Stimulated activated CD8-positive, alpha-beta memory T cell treated with anti-CD3 and anti-CD28 coated beads, Interleukin-15, amount 100 ng/mL, for 24 hours (primary cell): ENCODE data around the gene RFTN1.

Experiments
- DNase-seq: peaks from one replicate; pipeline ENCODE4 v3.0.0-alpha.2; 2020; ENCODE audit warnings: low read depth

RFTN1 gene

GRCh38 chr3:16302082-16302631, 211.3 kb downstream of the RFTN1 start:
- DNase-seq: no peak

DNA sequence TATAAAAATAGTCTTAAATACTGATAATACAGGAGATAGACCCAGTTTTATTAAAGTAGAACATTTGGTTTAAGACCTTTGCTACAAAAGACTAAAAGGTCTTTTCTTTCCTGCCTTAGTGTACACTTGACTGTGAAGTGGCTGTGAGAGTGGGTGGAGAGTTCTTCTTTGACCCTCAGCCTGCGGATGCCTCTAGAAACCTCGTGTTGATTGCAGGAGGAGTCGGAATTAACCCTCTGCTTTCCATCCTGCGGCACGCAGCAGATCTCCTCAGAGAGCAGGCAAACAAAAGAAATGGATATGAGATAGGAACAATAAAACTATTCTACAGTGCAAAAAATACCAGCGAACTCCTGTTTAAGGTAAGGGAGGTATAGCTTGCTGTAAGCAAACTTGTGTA, 212.0 kb downstream of the RFTN1 start:
- no peak for DNase-seq

- no peak for DNase-seq
Observed at GRCh38 chr3:16300881-16301359, 212.6 kb downstream of the RFTN1 start.

DNA sequence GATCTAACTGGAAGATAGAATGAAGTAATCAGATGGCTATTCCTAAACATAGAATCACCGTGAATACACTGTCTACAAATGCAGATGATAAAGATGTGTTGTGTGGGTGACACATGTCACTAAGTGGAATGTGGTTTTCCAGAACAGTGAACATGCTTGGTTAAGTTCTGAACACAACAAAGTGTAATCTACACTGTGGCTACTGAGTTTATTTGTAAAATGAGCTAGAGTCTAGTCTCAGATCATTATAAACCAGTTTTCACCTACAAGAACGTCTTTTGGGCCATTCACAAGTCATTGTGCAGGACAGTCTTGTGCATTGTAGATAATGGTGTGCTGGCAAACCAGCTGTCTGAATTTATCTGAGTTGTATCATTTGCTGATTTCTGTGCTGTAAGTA, 213.2 kb downstream of the RFTN1 start:
- no peak for DNase-seq

DNA sequence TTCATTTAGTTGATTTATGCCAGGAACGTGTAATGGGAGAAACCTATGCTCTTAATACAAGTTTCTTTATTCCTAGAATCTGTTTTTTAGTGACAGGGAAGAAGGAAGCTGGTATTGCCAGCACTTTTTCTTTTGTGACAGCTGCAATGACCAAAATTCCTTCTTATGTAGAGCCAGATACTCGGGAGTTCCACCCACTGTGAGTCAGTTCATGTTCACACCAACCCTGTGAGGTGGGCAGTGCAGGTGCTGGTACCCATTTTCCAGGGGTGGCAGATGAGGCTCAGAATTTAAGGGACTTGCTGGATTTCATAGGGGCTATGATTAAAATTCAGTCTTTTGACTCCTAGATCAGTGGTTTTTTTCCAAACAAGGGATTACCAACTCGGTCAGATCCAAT, 213.8 kb downstream of the RFTN1 start:
- no peak for DNase-seq

- no peak for DNase-seq
Observed at GRCh38 chr3:16298891-16299290, 214.6 kb downstream of the RFTN1 start.

GRCh38 chr3:16297997-16298885, 215.3 kb downstream of the RFTN1 start:
- DNase-seq: no peak

DNA sequence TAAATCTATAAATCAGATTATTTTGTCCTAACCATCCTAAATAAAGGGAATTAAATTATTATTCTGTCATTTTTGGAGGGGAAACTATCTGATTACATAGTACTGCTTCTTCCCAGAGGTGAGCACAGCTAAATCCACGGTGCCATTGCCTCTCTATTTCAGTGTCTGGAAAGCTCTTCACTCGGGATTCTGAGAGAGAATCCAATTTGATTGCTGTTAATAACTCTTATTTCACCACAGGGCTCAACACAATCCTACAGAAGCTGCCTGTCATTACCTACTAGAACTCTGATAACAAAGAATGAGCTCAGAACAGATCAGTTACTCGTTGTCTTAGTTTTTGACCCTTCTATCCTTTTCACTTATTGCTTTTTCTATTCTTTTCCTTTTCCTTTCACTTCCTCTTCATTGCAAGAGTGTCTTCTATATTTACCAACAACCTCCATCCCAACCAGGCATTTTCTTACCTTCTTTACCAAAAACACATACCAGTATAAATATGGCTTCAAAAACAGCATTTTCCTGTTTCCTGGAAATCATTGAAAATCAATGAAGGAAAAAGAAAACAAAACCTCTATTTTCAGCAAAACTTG, 218.1 kb downstream of the RFTN1 start:
- DNase-seq: no peak

GRCh38 chr3:16294844-16295243, 218.7 kb downstream of the RFTN1 start:
- DNase-seq: no peak

DNA sequence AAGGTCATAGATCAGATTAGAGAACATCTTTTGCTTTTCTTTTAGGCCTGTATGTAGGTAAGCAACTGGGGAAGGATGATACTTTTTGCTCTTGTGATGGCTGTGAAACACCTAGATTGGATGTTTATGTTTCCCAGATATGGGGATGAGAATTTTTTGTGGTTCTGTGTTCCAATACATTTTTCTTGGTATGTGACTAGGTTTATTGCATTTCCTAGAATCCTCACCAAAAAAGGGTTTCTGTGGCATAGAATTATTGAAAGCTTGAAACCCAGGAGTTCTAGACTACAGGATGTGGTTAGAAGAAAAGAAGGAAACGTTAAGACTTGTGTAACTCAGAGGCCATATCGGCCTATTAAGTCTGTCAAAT, 222.7 kb downstream of the RFTN1 start:
- DNase-seq: no peak

- DNase-seq: no peak
Observed at GRCh38 chr3:16290007-16290826, 223.3 kb downstream of the RFTN1 start.

DNA sequence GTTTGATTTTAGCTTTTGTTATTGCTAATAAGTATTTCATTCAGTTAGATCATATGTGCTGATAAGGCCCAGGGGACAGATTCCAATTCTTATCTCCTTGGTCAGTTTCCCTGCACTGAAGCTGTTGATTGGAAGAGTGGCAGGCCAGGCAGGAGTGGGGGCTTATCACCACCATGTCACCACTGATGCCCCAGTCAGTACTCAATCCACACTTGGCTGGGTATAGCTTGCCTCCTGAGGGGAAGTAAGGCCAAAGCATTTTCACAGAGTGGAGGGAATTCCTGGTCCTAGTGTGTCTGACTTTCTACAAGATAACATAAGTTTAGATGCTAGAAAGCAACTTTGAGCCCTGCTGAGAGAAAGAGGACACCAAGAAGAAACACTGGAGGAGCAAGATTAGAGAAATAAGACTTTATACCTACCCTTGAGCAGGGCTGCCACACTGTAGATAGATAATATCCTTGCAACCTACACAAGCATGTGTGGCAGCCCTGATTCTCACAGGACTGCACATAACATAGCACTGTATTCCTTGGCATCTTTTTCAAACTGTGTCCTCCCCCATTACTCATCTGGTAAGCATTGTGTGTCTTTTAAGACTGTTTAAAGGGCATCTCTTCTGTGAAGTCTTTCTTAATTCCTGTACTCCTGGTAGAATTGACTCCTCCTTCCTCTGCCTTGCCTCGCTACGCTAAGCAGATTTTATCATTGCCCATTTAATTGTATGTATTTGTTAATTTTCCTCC, 224.2 kb downstream of the RFTN1 start:
- no peak for DNase-seq

DNA sequence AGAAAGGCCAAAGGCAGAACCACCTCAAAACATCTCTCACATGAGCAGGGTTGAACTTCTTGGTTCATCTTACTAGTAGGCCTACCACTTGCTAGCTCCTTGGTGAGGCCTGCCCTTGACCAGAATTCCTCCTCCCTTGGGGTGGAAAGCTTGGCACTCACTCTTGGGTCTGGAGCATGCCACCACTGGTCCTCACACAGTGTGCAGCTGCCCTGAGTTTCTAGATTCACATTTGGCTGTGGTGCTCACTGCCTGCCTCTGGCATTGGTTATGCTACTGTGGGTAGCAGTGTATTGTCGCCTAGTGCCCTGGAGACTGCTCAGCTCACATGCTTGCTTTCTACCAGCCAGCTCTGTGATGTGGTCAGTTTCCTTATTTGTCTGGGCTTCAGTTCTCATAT, 224.8 kb downstream of the RFTN1 start:
- no peak for DNase-seq

DNA sequence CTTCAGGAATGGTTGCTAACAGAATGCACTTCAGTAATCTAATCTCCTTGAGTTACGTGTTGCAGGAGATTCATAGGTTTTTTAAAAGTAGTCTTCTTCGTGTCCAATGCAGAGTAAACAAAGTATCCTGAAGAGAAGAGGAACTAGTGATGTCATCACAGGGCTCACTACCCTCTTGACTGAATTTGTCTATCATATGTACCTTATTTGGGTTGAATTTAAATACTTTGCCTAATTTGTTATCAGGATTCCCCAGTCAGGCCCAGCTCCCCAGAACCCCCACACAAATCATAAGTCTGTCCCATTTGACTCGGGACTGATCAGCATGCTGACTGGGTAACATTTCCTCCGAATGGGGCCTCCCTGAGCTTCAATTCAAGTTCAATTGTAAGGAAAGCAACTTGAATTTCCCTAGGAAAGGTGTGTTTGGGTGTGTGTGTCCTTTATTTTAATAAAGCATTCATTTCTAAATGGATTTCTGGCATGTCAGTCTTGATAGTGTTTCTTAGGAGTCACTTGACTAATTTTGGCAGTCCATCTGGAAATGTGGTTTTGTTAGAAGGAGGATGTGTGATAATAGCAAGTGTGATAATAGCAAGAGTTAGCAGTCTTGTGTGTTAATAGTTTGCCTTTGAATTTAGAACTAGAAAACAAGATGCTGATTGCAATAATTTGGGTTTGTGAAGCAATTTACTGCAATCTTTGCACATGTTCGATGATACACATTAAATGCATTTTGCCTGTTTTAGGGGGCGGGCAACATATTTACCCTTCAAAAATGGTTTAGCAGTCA, 226.6 kb downstream of the RFTN1 start:
- no peak for DNase-seq

GRCh38 chr3:16286161-16286560, 227.3 kb downstream of the RFTN1 start:
- no peak for DNase-seq

DNA sequence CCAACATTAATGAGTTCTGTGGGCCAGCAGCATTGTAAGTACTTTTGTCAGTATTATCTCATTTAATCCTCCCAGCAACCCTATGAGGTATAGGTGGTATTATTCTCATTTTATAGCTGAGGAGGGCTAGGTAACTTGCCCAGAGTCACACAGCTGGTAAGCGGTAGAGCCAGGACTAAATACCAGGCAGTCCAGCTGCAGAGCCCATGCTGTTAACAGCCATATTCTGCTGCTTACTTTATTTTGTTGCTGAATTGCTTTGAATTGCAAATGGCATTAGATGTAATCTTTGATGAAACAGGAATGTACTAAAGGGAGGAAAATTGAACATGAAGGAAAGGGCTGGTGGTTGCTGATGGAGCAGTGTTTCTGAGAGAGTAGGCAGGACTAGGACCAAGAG, 228.9 kb downstream of the RFTN1 start:
- DNase-seq: no peak

GRCh38 chr3:16280671-16281070, 232.8 kb downstream of the RFTN1 start:
- no peak for DNase-seq

GRCh38 chr3:16279010-16279801, 234.3 kb downstream of the RFTN1 start:
- DNase-seq: no peak

DNA sequence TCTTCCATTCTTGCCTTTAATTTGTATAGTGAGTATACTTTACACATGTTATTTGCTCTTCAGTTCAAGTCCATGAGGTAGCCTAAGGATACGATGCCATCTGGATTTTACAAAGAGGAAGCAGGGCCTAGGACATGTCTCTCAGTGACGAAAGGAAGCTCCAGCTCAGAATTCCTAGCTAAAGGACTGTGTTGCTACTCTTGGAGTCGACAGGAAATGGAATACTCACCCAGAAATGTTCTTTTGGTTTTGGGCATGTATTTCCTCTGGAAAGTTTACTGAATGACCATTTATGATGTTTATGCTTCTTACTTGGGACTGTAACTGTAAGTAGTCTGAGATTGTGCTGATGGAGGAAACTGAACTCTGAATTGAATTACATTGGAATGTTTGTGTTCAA, 236.0 kb downstream of the RFTN1 start:
- no peak for DNase-seq

DNA sequence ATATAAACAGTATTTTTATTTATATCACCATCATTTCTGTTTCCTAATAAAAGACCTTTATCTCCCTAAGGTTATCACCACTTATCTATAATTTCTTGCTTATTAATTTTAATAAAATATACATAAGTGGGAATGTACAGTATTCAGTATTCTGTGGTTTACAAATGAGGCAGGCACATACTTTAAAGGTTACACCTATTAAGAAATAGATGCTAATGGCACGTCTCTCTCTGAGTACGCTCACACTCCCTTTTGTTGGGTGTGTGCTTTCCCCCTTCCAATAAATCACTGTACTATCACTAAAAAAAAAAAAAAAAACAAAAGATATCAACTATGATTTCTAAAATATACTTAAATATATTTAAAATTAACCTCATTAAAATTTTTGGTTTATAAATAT, 239.6 kb downstream of the RFTN1 start:
- DNase-seq: no peak
